HepG2 (cell line): ENCODE measurements around the gene CNNM2. TPM values are rescaled to one million over a fixed set of nuclear protein-coding genes. Genes with fewer than 3 reads are reported as not detected.

Experiments used
- ARID4A ChIP-seq: sonication (generic); formaldehyde crosslinking; IDR thresholded peaks from 2 replicates; pipeline ENCODE4 v1.5.0; 2020; ENCODE audit warnings: mild to moderate bottlenecking, missing genetic modification reagents, borderline replicate concordance
- KDM4B ChIP-seq: sonication (generic); formaldehyde crosslinking; IDR thresholded peaks from 2 replicates; pipeline ENCODE4 v1.4.0; 2020; ENCODE audit warnings: missing genetic modification reagents
- NFATC3 ChIP-seq: sonication (generic); formaldehyde crosslinking; IDR thresholded peaks from 2 replicates; pipeline ENCODE4 v1.5.1; 2020; ENCODE audit warnings: mild to moderate bottlenecking, missing genetic modification reagents
- ZFP36L1 ChIP-seq: sonication (generic); formaldehyde crosslinking; IDR thresholded peaks from 2 replicates; pipeline ENCODE4 v1.8.0; 2022; ENCODE audit warnings: mild to moderate bottlenecking, missing genetic modification reagents, moderate library complexity
- ZNF207 ChIP-seq: fragments of 450-650 bp; IDR thresholded peaks from 2 replicates; pipeline ENCODE4 v1.6.1; 2016; ENCODE audit warnings: antibody characterized with exemption, borderline replicate concordance
- ZNF296 ChIP-seq: sonication (generic); formaldehyde crosslinking; conservative IDR thresholded peaks from 2 replicates; pipeline ENCODE4 v1.5.0; 2020; ENCODE audit warnings: mild to moderate bottlenecking, missing genetic modification reagents
- ZNF710 ChIP-seq: sonication (generic); formaldehyde crosslinking; IDR thresholded peaks from 2 replicates; pipeline ENCODE4 v1.5.0; 2020; ENCODE audit warnings: mild to moderate bottlenecking, missing genetic modification reagents, borderline replicate concordance
- polyA plus RNA-seq, 8 experiments: library from polyadenylated mRNA; depleted of rRNA in 3 of 8; stranded (reverse) in 7 of 8; unstranded in 1 of 8; fragments of >200 nt; fragmentation: Illumina TruSeq in 4 of 8; extraction: Trizol in 4 of 8; gene quantifications; 2 replicates each; pipeline versions ENCODE4 v1.2.1 to v1.2.3, GENCODE V29; 2011 to 2016; ENCODE audit warnings: low read depth in 4 of 8, missing spikeins in 1 of 8, mixed read lengths in 1 of 8; ENCODE audit not compliant: insufficient read depth in 1 of 8
- total RNA-seq, 5 experiments: library from RNA; depleted of rRNA; stranded (reverse); fragments of >200 nt; fragmentation: Illumina TruSeq; extraction: Trizol; gene quantifications; 2 replicates each; pipeline ENCODE4 v1.2.3, GENCODE V29; 2016; ENCODE audit warnings: low read depth in 1 of 5
- TF ChIP-seq, protein P1 (sequence below): sonication (generic); formaldehyde crosslinking; IDR thresholded peaks from 2 replicates; pipeline ENCODE4 v1.4.0; 2020; ENCODE audit warnings: missing genetic modification reagents, borderline replicate concordance
- TF ChIP-seq, protein P2 (sequence below): sonication (generic); formaldehyde crosslinking; IDR thresholded peaks from 2 replicates; pipeline ENCODE4 v1.9.0; 2021; ENCODE audit warnings: mild to moderate bottlenecking, missing genetic modification reagents

CNNM2 gene
- total and polyA plus RNA-seq, 2 of the 13 experiments (the other 11 are each of a cell fraction or from before 2014, with no cell fraction given), result 7.1 to 9.0 TPM

DNA sequence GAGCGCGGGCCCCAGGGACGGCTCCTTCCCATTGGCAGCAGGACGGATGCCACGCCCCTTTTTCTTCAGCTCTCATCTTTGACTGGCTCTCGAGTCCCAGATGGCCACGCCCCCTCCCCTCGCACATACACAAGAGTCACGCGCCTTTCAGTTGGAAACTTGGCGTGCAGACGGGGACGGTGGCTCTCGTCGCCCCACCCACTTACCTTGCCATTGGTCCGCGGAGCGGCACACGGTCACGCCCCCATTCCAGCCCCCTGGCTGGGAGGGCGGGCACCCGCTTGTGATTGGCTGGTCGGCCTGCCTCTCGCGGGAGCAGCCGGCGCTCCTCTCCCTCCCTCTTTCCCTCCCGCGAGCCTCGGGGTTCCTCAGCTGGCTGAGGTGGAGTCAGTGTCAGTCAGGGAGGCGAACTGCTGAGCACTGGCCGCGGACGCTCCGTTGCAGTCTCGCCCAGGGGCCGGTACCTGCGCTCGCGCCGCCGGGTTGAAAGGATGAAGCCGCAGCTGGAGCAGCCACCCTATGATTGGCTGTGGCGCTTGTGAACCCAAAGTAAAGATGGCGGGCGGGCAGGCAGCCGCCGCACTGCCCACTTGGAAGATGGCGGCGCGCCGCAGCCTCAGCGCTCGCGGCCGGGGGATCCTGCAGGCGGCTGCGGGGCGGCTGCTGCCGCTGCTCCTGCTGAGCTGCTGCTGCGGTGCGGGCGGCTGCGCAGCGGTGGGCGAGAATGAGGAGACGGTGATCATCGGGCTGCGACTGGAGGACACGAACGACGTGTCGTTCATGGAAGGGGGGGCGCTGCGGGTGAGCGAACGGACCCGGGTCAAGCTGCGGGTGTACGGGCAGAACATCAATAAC lies at the start of gene CNNM2 (continued):
- TF ChIP-seq, protein P1, sequence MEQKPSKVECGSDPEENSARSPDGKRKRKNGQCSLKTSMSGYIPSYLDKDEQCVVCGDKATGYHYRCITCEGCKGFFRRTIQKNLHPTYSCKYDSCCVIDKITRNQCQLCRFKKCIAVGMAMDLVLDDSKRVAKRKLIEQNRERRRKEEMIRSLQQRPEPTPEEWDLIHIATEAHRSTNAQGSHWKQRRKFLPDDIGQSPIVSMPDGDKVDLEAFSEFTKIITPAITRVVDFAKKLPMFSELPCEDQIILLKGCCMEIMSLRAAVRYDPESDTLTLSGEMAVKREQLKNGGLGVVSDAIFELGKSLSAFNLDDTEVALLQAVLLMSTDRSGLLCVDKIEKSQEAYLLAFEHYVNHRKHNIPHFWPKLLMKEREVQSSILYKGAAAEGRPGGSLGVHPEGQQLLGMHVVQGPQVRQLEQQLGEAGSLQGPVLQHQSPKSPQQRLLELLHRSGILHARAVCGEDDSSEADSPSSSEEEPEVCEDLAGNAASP (CRISPR knock-in tag), result peak; percentile 6; the same call in 1 of the 2 replicates
- no peak for TF ChIP-seq ZNF207
- TF ChIP-seq ARID4A (CRISPR knock-in tag), result peak; percentile 77; the same call in 1 of the 2 replicates
- no peak for TF ChIP-seq ZNF296 (CRISPR knock-in tag)
- TF ChIP-seq ZFP36L1 (CRISPR knock-in tag), result 0 out of 2 replicates have a peak, but pooled peaks have one; percentile 59
- TF ChIP-seq, protein P2, sequence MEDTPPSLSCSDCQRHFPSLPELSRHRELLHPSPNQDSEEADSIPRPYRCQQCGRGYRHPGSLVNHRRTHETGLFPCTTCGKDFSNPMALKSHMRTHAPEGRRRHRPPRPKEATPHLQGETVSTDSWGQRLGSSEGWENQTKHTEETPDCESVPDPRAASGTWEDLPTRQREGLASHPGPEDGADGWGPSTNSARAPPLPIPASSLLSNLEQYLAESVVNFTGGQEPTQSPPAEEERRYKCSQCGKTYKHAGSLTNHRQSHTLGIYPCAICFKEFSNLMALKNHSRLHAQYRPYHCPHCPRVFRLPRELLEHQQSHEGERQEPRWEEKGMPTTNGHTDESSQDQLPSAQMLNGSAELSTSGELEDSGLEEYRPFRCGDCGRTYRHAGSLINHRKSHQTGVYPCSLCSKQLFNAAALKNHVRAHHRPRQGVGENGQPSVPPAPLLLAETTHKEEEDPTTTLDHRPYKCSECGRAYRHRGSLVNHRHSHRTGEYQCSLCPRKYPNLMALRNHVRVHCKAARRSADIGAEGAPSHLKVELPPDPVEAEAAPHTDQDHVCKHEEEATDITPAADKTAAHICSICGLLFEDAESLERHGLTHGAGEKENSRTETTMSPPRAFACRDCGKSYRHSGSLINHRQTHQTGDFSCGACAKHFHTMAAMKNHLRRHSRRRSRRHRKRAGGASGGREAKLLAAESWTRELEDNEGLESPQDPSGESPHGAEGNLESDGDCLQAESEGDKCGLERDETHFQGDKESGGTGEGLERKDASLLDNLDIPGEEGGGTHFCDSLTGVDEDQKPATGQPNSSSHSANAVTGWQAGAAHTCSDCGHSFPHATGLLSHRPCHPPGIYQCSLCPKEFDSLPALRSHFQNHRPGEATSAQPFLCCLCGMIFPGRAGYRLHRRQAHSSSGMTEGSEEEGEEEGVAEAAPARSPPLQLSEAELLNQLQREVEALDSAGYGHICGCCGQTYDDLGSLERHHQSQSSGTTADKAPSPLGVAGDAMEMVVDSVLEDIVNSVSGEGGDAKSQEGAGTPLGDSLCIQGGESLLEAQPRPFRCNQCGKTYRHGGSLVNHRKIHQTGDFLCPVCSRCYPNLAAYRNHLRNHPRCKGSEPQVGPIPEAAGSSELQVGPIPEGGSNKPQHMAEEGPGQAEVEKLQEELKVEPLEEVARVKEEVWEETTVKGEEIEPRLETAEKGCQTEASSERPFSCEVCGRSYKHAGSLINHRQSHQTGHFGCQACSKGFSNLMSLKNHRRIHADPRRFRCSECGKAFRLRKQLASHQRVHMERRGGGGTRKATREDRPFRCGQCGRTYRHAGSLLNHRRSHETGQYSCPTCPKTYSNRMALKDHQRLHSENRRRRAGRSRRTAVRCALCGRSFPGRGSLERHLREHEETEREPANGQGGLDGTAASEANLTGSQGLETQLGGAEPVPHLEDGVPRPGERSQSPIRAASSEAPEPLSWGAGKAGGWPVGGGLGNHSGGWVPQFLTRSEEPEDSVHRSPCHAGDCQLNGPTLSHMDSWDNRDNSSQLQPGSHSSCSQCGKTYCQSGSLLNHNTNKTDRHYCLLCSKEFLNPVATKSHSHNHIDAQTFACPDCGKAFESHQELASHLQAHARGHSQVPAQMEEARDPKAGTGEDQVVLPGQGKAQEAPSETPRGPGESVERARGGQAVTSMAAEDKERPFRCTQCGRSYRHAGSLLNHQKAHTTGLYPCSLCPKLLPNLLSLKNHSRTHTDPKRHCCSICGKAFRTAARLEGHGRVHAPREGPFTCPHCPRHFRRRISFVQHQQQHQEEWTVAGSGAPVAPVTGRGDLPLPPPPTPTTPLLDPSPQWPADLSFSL (CRISPR knock-in tag), result no peak
- TF ChIP-seq KDM4B, result no peak
- TF ChIP-seq ZNF710 (CRISPR knock-in tag), result 0 out of 2 replicates have a peak, but pooled peaks have one; percentile 1
- no peak for TF ChIP-seq NFATC3 (CRISPR knock-in tag)
